GM18868 (cell line): ENCODE measurements around the gene PSMC5.
"Not testable (repeated sequence)": the region's sequence is repeated elsewhere in the genome, so short reads cannot be mapped to it uniquely, and the experiment has no call there.

Experiments
- ATAC-seq: cut with Tn5 transposase; IDR thresholded peaks from one replicate; pipeline ENCODE4 v1.9.1; 2021; ENCODE audit warnings: mild to moderate bottlenecking, moderate library complexity; ENCODE audit not compliant: unreplicated experiment

Gene PSMC5

GRCh38 chr17:63869491-63870291, 42.5 kb downstream of the PSMC5 start:
- not testable (repeated sequence) for ATAC-seq

- ATAC-seq = not testable (repeated sequence)
Observed at GRCh38 chr17:63870292-63870665, 43.0 kb downstream of the PSMC5 start.

- not testable (repeated sequence) for ATAC-seq
Observed at GRCh38 chr17:63871646-63872365, 44.6 kb downstream of the PSMC5 start.

- ATAC-seq = not testable (repeated sequence)
Observed at GRCh38 chr17:63873577-63873976, 46.3 kb downstream of the PSMC5 start, which contains the start of gene CSH2. TSS of gene CSH2 (minus strand) at chr17:63873677. CDS start at chr17:63873614, 63 bp downstream.

- not testable (repeated sequence) for ATAC-seq
Observed at GRCh38 chr17:63874061-63874626, 46.9 kb downstream of the PSMC5 start.

- not testable (repeated sequence) for ATAC-seq
Observed at GRCh38 chr17:63874693-63875092, 47.5 kb downstream of the PSMC5 start.

GRCh38 chr17:63878413-63878812, 51.2 kb downstream of the PSMC5 start:
- ATAC-seq = not testable (repeated sequence)

- ATAC-seq = no peak
Observed at GRCh38 chr17:63880706-63881105, 53.5 kb downstream of the PSMC5 start.

GRCh38 chr17:63881337-63881736, 54.1 kb downstream of the PSMC5 start:
- ATAC-seq = not testable (repeated sequence)
